GM12873 (cell line): ENCODE data around the gene F10.

Experiments
- TF ChIP-seq, protein P1 (sequence below): IDR thresholded peaks from 2 replicates; pipeline ENCODE4 v1.5.1; 2012; ENCODE audit warnings: low read depth, mild to moderate bottlenecking, moderate library complexity, low read length, control low read depth; ENCODE audit not compliant: insufficient read depth; ENCODE audit errors: missing control alignments

Gene F10

DNA sequence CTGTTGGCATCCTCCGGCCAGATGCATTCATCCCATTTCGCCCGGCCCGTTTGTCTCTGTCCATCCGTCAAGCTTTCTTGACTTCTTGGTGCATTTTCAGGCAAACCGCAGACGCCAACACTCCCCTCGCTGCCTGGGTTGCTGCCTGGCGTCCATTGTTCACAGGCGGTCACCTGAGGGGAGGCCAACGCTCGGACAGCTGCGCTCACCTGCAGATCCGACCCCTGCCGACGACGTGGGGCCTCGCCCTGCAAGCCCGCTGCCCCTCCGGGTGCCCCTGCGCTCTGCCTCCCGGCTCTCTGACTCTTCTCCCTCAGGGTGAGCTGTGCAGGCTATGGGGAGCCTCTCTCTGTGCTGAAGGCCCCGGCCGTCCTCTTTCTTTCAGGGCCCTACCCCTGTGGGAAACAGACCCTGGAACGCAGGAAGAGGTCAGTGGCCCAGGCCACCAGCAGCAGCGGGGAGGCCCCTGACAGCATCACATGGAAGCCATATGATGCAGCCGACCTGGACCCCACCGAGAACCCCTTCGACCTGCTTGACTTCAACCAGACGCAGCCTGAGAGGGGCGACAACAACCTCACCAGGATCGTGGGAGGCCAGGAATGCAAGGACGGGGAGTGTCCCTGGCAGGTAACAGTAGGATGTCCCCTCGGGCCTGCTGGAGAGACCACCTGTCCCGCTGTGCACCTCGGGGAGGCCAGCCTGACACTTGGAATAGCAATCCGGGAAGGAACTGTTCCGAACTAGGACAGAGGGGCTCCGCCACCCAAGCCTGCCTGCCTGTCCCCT is 21.1 kb downstream of the F10 start:
- TF ChIP-seq, protein P1, sequence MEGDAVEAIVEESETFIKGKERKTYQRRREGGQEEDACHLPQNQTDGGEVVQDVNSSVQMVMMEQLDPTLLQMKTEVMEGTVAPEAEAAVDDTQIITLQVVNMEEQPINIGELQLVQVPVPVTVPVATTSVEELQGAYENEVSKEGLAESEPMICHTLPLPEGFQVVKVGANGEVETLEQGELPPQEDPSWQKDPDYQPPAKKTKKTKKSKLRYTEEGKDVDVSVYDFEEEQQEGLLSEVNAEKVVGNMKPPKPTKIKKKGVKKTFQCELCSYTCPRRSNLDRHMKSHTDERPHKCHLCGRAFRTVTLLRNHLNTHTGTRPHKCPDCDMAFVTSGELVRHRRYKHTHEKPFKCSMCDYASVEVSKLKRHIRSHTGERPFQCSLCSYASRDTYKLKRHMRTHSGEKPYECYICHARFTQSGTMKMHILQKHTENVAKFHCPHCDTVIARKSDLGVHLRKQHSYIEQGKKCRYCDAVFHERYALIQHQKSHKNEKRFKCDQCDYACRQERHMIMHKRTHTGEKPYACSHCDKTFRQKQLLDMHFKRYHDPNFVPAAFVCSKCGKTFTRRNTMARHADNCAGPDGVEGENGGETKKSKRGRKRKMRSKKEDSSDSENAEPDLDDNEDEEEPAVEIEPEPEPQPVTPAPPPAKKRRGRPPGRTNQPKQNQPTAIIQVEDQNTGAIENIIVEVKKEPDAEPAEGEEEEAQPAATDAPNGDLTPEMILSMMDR: no peak

DNA sequence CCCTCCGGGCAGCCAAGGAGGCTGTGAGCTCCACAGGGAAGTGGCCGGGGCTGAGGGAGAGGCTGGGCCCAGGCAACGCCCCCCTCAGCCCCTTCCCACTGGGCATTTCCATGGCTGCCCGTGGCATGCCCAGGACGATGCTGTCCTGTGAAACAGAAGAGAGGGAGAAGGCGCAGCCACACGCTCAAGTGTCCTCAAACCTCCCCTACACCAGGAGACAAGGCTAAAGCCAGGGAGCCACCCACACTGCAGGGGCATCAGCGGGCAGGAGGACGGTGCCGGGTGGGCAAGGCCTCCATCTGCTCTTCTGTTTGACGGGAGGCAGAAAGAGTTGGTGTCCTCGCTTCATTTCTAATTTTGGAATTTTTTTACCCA is 21.6 kb downstream of the F10 start:
- TF ChIP-seq, protein P1: no peak

DNA sequence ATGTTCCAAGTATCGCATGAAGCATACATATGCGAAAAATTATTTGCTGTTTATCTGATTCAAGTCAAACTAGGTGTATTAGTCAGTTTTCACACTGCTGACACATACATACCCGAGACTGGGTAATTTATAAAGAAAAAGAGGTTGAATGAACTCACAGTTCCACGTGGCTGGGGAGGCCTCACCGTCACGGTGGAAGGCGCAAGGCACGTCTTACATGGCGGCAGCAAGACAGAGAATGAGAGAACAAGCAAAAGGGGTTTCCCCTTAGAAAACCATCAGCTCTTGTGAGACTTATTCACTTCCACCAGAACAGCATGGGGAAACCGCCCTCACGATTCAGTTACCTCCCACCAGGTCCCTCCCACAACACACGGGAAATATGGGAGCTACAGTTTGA is 22.9 kb downstream of the F10 start:
- TF ChIP-seq, protein P1: no peak

DNA sequence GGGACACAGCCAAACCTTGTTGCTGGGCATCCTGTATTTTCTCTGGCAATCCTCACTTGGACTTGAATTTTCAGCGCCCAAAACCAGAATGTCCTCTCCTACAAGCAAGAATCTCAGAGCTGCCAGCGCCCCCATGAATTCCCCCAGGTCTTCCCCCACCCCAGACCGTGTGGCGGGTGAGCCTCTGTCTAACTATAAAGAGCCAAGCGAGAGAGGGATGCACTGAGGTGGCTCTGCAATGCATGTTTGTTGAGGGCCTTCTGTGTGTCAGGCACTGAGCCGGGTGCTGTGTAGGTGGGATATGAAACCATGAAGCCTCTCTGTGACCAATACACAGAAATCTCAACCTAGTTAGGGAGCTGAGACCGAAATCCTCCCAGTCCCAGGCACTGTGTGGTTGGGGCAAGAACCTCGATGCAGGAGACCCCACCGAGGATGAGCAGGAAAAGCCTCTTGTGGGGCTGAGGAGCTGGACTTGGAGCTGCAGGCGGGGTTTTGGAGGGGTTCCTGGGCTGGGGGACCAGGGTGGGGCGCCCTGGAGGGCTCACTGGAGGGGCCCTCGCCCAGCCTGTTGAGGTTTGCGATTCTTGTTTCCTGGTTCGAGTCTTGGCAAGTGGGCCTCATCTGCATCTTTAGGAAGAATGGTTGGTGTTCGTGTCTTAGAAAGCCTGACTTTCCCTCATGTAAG is 23.5 kb downstream of the F10 start:
- TF ChIP-seq, protein P1: no peak

DNA sequence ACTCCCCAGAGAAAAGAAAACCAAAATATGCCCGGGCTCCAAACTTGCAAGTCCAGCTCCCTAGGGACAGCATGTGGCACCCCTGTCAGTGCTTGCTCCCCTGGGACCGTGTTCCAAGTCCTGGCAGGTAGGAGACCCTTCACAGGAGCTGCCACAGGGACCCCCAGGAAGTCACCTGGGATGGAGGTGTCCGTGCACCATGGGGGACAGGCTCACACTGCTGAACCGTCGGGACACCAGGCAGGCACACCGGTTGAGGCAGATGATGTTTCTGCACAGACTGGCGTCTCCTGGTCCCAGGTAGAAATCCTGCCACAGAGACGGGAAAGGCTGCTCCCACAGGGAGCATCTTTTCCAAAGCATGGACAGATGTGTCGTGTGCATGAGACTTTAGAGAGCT is 24.2 kb downstream of the F10 start:
- TF ChIP-seq, protein P1: no peak

DNA sequence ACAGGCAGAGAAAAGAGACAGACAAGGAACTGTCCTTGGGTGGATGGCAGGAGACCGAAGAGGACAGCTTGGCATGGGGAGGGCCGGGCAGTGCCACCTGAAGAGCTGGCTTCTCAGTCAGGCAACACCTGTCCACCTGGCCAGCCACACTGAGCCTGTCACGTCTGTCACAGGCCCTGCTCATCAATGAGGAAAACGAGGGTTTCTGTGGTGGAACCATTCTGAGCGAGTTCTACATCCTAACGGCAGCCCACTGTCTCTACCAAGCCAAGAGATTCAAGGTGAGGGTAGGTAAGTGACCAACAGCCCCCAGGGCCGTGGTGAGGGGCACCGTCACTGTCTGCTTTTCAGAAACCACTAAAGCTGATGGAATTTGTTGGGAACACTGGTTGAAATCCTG is 24.6 kb downstream of the F10 start:
- TF ChIP-seq, protein P1: no peak

DNA sequence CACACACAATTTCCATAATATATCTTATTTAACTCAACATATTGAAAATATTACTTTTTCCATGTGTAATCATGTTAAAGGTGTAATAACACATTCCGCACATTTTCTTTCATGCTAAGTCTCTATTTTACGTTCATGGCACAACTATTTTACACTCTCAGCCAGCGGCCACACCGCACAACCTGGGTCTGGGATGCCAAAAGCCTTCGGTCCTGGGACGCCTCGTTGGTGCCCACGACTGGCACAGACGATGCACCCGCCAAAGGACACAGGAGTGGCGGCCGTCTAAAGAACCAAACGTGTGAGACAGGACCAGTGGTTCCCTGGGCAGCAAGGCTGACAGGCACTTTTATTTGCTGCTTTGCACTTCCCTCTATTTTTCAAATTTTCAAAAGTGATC is 25.8 kb downstream of the F10 start:
- TF ChIP-seq, protein P1: no peak
